HG03135 (cell line): ENCODE results near the gene OR6N2.

Experiments used
- ATAC-seq: cut with Tn5 transposase; IDR thresholded peaks from one replicate; pipeline ENCODE4 v1.9.1; 2021; ENCODE audit warnings: mild to moderate bottlenecking, moderate library complexity; ENCODE audit not compliant: unreplicated experiment

OR6N2 gene

GRCh38 chr1:158754420-158754819, 26.6 kb downstream of the OR6N2 start, which contains the start of gene OR6K6:
Gene OR6K6, plus strand, starts transcription at chr1:158754720. Its CDS starts 168 bp downstream, at chr1:158754888.
- ATAC-seq: no peak

- no peak for ATAC-seq
Observed at GRCh38 chr1:158752155-158752712, 28.8 kb downstream of the OR6N2 start.

- ATAC-seq: no peak
Observed at GRCh38 chr1:158735848-158736247, 45.2 kb downstream of the OR6N2 start.

GRCh38 chr1:158732524-158732923, 48.5 kb downstream of the OR6N2 start:
- ATAC-seq: no peak

- no peak for ATAC-seq
Observed at GRCh38 chr1:158731707-158732106, 49.3 kb downstream of the OR6N2 start.

GRCh38 chr1:158730453-158730852, 50.6 kb downstream of the OR6N2 start:
- no peak for ATAC-seq

- ATAC-seq: no peak
Observed at GRCh38 chr1:158728510-158729225, 52.3 kb downstream of the OR6N2 start.

- ATAC-seq: no peak
Observed at GRCh38 chr1:158724442-158724841, 56.6 kb downstream of the OR6N2 start.
